ENCODE measurements around the gene THSD4. TPM values are rescaled to one million over a fixed set of nuclear protein-coding genes. Genes with fewer than 3 reads are reported as not detected.

The THSD4 gene
- total and polyA plus RNA-seq, 4 donors: 6.0 to 42.4 (median 18.5) TPM

DNA sequence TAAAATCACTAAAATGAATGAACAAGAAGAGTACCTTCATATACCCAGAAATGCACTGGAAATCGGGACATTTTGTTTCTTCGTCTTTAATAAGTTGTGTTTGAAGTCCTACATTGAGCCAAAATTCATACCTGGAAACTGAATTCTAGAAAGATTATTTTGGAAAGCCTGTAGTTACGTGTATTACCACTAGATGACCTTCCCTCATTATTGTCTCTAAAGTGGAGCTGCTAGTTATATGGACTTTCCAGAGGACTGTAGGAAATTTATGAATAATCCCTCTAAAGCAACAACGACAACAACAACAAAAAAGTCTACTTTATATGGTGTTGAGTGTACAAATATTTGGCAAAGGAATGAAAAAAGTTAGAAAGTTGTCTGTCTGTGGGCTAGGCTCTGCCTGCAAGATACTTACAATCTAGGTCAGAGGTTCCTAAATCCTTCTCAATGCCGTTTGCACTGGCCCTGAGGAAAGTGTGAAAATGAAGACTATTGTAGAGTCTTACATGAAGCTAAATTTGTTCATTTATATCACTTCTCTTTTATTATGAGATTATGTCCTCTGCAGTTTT, 460.3 kb downstream of the THSD4 start:
- Histone ChIP-seq H3K4me3 (no peak overlapping the region), H3K27ac (ENCODE audit: low read depth in 1 of 2, low read length in 1 of 2) (no peak overlapping the region), H3K9ac (ENCODE audit: insufficient read depth in 1 of 2, low read length in 2 of 2) (no peak overlapping the region), H3K27me3 (ENCODE audit: control insufficient read depth in 3 of 3, insufficient read depth in 3 of 3, low read length in 2 of 3) (no peaks in the 10 kb centered on the region), H3K9me3 (ENCODE audit: control insufficient read depth in 4 of 4, insufficient read depth in 3 of 4, low read length in 3 of 4) (no peaks in the 10 kb centered on the region), H3K36me3 (ENCODE audit: control insufficient read depth in 4 of 4, insufficient read depth in 4 of 4, low read length in 4 of 4) (no peaks in the 10 kb centered on the region), H3K4me1 (ENCODE audit: control insufficient read depth in 5 of 5, insufficient read depth in 5 of 5, low read length in 5 of 5) (peaks cover 0 to 8% (median 2%) of the 10 kb centered on the region in 5 donors)
- ATAC-seq (ENCODE audit: insufficient read depth, low FRiP score) (no peak), DNase-seq (no peak)
- TF ChIP-seq, protein P1, sequence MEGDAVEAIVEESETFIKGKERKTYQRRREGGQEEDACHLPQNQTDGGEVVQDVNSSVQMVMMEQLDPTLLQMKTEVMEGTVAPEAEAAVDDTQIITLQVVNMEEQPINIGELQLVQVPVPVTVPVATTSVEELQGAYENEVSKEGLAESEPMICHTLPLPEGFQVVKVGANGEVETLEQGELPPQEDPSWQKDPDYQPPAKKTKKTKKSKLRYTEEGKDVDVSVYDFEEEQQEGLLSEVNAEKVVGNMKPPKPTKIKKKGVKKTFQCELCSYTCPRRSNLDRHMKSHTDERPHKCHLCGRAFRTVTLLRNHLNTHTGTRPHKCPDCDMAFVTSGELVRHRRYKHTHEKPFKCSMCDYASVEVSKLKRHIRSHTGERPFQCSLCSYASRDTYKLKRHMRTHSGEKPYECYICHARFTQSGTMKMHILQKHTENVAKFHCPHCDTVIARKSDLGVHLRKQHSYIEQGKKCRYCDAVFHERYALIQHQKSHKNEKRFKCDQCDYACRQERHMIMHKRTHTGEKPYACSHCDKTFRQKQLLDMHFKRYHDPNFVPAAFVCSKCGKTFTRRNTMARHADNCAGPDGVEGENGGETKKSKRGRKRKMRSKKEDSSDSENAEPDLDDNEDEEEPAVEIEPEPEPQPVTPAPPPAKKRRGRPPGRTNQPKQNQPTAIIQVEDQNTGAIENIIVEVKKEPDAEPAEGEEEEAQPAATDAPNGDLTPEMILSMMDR (IDR thresholded peaks at IDR 0.05; ENCODE audit: control extremely low read depth, extremely low read depth): no peak
- WGBS, 2 donors: 69 to 75% methylated on average over 5 of the region's 5 CpGs

DNA sequence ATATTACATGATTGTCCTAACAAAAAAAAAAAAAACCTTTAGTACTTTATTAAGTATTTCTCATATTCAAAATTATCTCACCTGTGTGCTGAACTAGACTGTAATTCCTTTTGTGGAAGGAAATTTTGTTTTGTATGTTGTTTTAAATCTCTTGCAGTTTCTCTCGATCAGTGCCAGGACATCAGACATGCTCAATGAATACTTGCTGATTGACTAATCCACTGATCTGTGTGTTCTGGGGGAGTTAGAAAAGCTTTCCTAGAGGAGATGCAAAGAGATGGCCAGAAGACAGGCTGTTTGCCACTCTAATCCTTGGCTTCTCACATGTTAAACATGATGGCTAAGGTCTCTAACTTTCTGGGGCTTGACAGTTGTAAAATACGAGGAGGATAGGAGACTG, 461.8 kb downstream of the THSD4 start:
- Histone ChIP-seq H3K4me1 (ENCODE audit: control insufficient read depth in 5 of 5, insufficient read depth in 5 of 5, low read length in 5 of 5) (peaks cover 0 to 6% (median 2%) of the 10 kb centered on the region in 5 donors), H3K9ac (ENCODE audit: insufficient read depth in 1 of 2, low read length in 2 of 2) (no peak overlapping the region), H3K27ac (ENCODE audit: low read depth in 1 of 2, low read length in 1 of 2) (no peak overlapping the region), H3K9me3 (ENCODE audit: control insufficient read depth in 4 of 4, insufficient read depth in 3 of 4, low read length in 3 of 4) (no peaks in the 10 kb centered on the region), H3K4me3 (no peak overlapping the region), H3K27me3 (ENCODE audit: control insufficient read depth in 3 of 3, insufficient read depth in 3 of 3, low read length in 2 of 3) (no peaks in the 10 kb centered on the region), H3K36me3 (ENCODE audit: control insufficient read depth in 4 of 4, insufficient read depth in 4 of 4, low read length in 4 of 4) (no peaks in the 10 kb centered on the region)
- DNase-seq (no peak), ATAC-seq (ENCODE audit: insufficient read depth, low FRiP score) (no peak)
- TF ChIP-seq, protein P1 (IDR thresholded peaks at IDR 0.05; ENCODE audit: control extremely low read depth, extremely low read depth): no peak
- WGBS, 2 donors: 78 to 83% methylated on average over 2 of the region's 2 CpGs

DNA sequence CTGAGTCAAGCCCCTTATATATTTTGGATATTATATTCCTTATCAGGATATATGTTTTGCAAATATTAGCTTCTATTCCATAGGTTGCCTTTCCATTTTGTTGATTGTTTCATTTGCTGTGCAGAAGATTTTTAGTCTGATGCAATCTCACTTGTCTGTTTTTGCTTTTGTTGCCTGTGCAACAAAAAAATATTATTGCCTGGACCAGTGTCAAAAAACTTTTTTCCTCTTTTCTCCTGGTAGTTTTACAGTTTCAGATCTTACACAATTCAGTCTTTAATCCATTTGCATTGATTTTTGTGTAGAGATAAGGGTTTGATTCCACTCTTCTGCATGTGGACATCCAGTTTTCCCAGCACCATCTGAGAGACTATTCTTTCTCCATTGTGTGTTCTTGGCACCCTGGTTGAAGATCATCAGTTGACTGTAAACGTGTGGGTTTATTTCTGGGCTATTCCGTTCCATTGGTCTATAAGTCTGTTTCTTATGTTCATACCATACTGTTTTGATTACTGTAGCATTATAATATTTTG, 466.2 kb downstream of the THSD4 start:
- H3K27ac ChIP-seq (ENCODE audit: low read depth in 1 of 2, low read length in 1 of 2): no peak overlapping the region
- no peaks in the 10 kb centered on the region for H3K27me3 ChIP-seq (ENCODE audit: control insufficient read depth in 3 of 3, insufficient read depth in 3 of 3, low read length in 2 of 3)
- no peaks in the 10 kb centered on the region for H3K36me3 ChIP-seq (ENCODE audit: control insufficient read depth in 4 of 4, insufficient read depth in 4 of 4, low read length in 4 of 4)
- TF ChIP-seq, protein P1 (IDR thresholded peaks at IDR 0.05; ENCODE audit: control extremely low read depth, extremely low read depth): no peak
- no peak for DNase-seq
- H3K4me3 ChIP-seq: no peak overlapping the region
- peaks cover 0 to 7% (median 2%) of the 10 kb centered on the region in 4 donors for H3K9me3 ChIP-seq (ENCODE audit: control insufficient read depth in 4 of 4, insufficient read depth in 3 of 4, low read length in 3 of 4)
- ATAC-seq (ENCODE audit: insufficient read depth, low FRiP score): no peak
- H3K4me1 ChIP-seq (ENCODE audit: control insufficient read depth in 5 of 5, insufficient read depth in 5 of 5, low read length in 5 of 5): peaks cover 0 to 2% (median 0%) of the 10 kb centered on the region in 5 donors
- WGBS, 2 donors: 77 to 88% methylated on average over 2 of the region's 2 CpGs
- no peak overlapping the region for H3K9ac ChIP-seq (ENCODE audit: insufficient read depth in 1 of 2, low read length in 2 of 2)

Data from lung (tissue), 12 donors.